HG03469 (cell line): ENCODE data around the gene THBS3.
A peak's percentile ranks its signal among the peaks of the same experiment; 100 is the strongest.
"Not testable (repeated sequence)": the region's sequence is repeated elsewhere in the genome, so short reads cannot be mapped to it uniquely, and the experiment has no call there.

Experiments used
- ATAC-seq: cut with Tn5 transposase; IDR thresholded peaks from one replicate; pipeline ENCODE4 v1.9.1; 2021; ENCODE audit warnings: mild to moderate bottlenecking, moderate library complexity, moderate number of reproducible peaks; ENCODE audit not compliant: unreplicated experiment

The THBS3 gene

DNA sequence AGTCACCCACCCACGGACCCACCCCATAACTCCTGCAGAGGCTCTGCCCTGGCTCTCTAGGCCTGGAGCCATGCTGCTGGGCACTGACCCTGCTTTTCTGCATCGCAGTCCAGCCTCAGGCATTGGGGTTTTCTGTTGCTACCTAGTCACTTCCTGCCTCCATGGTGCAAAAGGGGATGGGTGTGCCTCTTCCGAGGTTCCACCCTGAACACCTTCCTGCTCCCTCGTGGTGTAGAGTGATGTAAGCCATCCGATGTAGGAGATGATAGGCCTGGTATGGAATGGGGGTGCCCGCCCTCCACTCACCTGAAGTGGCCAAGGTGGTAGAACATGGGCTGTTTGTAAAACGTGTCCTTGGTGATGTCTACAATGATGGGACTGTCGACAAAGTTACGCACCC lies 27.7 kb upstream of the THBS3 start:
- not testable (repeated sequence) for ATAC-seq

DNA sequence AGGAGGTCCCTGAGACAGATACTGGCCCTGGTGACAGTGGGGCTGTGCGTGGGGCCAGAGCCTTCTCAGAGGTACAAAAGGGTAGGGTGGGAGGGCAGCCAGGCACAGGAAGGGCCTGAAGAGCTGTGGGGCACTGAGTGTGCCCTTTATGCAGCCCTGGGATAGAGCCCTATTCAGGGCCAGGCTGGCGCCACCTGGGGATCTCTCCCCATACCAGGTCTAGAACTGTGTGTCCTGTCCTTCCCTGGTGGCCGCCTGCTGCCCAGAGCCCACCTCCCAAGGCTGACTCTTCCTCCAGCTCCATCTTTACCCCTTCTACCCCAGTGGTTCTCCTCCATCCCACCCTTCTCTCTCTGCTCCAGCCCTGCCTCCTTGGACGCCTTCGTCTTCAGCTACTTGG lies 25.8 kb upstream of the THBS3 start:
- not testable (repeated sequence) for ATAC-seq

DNA sequence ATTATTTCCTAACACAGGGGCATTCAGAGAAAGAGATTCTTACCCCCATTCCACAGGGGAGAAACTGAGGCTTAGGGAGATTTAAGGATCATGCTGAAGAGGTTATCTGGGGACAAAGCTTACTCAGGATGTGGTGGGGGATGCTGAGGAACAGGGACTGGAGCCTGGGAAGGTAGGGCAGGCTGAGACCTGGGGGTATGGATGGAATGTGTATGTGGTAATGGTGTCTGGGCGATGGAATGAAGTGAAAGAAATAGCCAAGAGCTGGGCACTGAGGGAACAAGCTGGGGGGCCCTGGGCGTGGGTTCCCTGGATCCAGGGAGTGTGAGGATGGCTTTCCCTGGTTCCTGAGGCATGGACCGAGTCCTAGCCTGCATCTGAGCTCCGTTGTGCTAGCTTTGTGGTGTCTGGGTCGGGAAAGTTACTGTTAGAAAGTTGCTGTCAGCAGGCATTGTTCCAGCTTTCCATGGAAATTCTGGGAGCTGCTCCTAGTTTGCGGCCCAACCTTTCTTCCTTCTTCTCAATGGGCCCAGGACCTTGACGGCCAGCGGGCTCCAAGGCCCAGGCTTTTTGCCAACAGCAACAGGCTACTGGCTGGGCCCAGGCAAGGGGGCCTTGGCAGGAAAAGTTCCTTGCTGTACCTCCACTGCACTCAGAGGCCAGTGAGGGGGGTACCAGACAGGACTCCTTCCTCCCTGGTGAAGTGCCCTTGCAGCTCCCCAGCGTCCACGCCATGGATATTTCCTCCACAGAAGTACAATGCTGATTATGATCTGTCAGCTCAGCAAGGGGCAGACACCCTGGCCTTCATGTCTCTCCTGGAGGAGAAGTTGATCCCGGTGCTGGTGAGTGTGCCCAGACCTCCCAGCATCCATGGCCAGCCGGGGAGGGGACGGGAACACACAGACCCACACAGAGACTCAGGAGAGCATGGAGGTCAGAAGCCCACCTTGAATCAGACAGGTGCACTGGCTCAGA lies 24.6 kb upstream of the THBS3 start:
- not testable (repeated sequence) for ATAC-seq

DNA sequence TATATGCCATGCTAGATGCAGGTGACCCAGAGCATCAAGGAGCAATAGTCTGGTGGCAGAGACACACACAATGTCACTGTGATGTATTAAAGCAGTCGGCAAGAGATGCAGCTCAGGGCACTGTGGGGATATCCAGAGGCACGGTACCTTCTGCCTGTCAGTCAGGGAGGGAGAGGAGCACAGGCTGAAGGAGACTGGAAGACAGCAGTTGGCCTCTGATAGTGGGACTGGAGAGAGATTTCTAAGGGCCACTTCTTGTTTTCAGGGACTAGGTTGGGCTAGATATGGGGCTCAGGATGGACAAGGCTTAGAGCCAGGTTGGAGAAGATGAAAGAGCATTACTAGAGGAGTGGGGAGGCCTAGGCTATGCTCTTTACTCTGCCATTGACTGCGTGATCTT lies 23.6 kb upstream of the THBS3 start:
- ATAC-seq, result not testable (repeated sequence)

DNA sequence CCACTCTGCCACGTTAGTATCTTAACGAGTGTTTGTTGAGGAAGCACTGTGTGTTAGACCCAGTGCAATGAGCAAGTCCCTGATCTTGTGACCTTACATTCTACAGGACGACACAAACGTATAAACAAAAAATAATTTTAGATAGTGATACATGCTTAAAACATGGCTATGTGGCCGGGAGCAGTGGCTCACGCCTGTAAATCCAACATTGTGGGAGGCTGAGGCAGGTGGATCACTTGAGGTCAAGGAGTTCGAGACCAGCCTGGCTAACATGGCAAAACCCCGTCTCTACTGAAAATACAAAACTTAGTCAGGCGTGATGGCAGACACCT lies 20.4 kb upstream of the THBS3 start:
- ATAC-seq, result no peak

DNA sequence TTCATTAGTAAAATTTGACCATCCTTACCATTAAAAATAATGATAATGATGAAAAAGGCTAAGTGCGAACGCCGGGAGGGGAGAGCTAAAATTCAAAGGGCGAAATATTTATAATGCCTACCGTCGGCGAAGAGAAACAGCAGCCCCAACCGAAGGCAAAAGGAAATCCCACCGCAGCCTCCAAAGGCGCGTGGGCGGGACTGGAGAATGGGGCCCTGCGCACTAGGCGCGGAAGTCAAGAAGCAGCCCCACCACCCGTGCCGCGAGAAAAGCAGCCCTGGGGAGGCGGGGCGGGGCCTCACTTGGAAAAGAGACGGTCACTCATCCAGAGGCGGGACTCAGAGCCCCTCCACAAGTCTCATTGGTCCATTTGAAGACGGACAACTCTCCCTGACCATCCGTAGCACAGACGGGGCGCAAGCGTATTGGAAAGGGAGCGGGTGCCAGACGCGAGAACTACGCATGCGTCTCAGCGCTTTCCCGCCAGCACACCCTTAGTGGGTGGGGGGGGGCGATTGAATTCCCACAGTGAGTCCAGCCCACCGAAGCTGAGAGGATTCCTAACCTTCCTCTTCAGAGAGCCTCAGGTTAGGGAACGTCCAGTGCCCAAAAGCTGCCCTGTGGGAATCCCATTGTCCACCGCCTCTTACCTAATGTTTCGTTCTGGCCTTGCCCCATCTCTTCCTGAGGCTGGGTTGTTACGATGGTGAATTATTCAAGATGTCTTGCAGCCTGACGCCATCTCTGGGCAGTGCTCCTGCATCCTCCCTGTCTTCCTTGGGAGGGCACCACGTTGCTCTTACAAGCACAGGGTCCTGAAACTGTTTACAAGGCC lies 19.8 kb upstream of the THBS3 start:
- peak; percentile 73 for ATAC-seq

DNA sequence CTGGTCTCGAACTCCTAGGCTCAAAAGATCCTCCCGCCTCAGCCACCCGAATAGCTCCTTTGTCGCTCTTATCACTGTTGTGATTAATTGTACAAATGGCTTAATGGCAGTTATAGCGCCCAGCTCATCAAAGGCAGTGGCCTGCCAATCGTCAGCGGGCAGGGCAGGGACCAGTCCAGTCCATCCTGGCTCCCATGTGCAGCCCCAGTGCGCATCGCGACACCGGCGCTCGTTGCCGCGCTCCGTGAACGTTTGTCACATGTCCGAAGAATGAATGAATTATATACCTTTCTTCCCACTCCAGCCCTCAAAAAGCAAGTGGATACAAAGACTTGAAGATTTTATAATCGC lies 19.2 kb upstream of the THBS3 start:
- ATAC-seq, result no peak

DNA sequence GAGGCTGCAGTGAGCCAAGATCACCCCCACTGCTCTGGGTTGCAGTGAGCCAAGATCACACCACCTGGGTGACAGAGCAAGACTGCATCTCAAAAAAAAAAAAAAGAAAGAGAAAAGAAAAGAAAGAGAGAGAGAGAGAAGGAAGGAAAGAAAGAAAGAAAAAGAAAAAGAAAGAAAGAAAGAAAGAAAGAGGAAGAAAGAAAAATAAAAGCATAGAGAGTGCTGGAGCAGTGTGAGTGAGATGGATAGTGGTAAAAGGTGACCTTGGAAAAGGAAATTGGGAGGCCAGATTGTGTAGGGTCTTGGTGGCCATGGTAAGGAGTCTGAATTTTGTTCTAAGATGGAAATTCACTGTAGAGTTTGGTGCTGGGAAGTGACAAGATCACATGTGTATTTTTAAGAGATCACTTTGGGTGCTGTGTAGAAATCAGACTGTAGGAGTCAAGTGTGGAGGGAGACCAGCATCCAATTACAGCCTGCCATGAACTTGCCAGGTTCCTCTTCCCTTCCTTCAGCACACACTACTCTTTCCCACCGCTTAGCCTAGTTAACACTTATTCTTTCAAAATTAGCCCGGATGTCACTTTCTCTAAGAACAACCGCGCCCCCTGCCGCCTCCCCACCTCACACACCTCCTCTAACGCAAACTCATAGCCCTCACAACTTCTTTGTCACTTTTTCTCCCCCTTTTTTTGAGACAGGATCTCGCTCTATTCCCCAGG lies 18.7 kb upstream of the THBS3 start:
- no peak for ATAC-seq

DNA sequence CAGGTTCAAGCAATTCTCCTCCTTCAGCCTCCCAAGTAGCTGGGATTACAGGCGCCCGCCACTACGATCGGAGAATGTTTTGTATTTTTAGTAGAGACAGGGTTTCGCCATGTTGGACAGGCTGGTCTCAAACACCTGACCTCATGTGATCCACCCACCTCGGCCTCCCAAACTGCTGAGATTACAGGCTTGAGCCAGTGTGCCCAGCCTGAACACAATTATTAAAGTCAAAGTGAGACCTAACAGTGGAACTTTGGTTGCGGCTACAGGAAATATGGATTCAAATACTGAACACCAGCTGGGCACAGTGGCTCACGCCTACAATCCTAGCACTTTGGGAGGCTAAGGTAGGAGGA lies 17.7 kb upstream of the THBS3 start:
- ATAC-seq, result not testable (repeated sequence)

DNA sequence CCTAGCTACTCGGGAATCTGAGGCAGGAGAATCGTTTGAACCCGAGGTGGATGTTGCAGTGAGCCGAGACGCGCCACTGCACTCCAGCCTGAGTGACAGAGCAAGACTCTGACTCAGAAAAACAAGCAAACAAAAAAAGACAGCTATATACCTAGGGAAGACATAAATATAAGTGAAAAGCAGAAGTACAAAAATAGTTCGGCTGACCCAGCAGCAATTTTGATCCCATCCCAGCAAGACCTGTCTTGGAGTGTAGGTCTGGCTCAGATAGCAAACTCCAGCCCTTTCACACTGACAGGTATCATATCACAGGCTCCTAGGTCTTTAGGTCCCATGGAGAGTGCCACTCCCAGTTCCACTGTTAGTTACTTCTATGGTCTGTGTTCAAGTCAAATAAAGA lies 15.3 kb upstream of the THBS3 start:
- ATAC-seq, result no peak

DNA sequence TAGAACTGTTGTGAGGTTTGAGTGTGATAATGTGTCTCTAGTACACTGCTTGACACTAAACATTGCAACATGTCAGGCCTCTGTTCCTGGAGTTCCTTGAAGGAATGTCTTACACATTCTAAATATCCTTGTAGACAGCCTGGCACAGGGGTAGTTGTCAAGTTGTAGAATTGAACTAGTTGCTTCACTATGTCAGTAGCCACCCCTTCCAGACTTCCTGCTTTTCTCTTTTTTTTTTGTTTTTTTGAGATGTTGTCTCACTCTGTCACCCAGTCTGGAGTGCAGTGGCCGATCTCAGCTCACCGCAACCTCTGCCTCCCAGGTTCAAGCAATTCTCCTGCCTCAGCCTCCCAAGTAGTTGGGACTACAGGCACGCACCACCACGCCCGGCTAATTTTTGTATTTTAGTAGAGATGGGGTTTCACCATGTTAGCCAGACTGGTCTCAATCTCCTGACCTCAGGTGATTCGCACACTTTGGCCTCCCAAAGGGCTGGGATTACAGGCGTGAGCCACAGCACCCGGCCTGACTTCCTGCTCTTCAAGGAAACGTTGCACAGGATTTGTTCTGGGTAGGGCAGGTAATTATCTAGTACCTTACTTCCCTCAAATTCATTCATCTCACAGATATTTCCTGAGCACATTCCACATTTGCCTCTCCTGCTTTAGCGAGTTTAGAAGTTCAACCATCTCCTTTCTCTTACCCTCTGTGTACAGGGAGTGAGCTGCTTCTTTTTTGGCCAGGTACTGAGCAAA lies 12.7 kb upstream of the THBS3 start:
- not testable (repeated sequence) for ATAC-seq

DNA sequence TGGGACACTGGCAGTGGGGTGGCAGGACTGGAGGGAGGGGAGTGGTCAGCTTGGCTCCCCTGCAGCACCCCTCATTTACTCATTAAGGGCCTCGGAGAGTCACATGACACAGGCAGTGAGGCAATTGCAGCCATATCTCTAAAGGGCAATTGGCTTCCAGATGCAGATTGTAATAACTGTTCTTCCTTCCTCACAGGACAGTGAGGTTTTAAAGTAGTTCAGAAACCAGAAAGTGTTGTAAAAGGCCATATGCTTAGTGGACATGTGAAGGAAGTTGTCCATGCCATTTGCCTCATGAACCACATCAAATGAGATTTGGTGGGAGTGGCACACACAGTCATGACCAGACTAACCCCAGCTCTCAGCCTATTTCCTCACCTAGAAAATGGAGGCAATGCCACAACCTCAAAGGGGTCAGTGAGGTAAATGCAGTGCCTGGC lies 11.9 kb upstream of the THBS3 start:
- no peak for ATAC-seq

DNA sequence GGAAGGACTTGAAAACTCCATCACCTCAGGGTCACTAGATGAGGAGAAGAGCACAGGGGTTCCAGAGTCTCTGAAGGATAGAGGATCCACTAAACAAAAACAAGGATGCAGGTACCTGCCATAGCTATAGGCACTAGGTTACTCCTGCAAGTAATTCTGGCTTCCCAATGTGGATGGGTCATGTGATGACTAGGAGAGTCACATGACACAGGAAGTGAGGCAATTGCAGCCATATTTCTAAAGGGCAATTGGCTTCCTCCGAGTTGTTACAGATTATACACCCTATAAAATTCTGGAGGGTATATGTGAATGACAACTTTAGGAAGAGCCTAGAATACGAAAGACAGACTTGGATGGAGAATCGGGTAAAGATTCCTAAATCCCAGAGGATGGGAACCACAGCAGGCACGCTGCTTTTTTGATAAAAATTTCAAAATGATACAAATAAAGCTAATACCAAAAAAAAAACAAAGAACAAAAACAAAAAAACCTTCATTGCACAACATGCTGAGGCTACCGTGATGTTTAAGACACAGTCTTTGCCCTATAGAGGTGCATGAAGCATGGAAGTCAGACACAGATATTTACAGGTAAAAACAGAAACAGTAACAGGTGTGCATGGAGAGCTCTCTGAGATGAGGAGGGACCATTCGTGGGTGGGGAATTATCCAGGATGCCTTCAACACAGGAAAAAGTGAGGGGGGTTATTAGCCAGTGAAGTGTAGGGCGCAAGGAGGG lies 11.3 kb upstream of the THBS3 start:
- no peak for ATAC-seq

DNA sequence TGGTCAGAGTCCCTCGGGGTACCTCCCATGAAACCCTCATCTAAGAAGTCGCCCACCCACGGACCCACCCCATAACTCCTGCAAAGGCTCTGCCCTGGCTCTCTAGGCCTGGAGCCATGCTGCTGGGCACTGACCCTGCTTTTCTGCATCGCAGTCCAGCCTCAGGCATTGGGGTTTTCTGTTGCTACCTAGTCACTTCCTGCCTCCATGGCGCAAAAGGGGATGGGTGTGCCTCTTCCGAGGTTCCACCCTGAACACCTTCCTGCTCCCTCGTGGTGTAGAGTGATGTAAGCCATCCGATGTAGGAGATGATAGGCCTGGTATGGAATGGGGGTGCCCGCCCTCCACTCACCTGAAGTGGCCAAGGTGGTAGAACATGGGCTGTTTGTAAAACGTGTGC lies 7.0 kb upstream of the THBS3 start:
- ATAC-seq, result not testable (repeated sequence)

DNA sequence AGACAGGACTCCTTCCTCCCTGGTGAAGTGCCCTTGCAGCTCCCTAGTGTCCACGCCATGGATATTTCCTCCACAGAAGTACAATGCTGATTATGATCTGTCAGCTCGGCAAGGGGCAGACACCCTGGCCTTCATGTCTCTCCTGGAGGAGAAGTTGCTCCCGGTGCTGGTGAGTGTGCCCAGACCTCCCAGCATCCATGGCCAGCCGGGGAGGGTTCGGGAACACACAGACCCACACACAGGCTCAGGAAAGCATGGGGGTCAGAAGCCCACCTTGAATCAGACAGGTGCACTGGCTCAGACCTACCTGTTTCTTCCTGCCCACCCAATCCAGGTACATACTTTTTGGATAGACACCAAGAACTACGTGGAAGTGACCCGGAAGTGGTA lies 4.3 kb upstream of the THBS3 start:
- not testable (repeated sequence) for ATAC-seq

DNA sequence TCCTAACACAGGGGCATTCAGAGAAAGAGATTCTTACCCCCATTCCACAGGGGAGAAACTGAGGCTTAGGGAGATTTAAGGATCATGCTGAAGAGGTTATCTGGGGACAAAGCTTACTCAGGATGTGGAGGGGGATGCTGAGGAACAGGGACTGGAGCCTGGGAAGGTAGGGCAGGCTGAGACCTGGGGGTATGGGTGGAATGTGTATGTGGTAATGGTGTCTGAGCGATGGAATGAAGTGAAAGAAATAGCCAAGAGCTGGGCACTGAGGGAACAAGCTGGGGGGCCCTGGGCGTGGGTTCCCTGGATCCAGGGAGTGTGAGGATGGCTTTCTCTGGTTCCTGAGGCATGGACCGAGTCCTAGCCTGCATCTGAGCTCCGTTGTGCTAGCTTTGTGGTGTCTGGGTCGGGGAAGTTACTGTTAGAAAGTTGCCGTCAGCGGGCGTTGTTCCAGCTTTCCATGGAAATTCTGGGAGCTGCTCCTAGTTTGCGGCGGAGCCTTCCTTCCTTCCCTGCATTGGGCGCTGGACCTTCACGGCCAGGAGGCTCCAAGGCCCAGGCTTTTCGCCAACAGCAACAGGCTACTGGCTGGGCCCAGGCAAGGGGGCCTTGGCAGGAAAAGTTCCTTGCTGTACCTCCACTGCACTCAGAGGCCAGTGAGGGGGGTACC lies 3.8 kb upstream of the THBS3 start:
- not testable (repeated sequence) for ATAC-seq

DNA sequence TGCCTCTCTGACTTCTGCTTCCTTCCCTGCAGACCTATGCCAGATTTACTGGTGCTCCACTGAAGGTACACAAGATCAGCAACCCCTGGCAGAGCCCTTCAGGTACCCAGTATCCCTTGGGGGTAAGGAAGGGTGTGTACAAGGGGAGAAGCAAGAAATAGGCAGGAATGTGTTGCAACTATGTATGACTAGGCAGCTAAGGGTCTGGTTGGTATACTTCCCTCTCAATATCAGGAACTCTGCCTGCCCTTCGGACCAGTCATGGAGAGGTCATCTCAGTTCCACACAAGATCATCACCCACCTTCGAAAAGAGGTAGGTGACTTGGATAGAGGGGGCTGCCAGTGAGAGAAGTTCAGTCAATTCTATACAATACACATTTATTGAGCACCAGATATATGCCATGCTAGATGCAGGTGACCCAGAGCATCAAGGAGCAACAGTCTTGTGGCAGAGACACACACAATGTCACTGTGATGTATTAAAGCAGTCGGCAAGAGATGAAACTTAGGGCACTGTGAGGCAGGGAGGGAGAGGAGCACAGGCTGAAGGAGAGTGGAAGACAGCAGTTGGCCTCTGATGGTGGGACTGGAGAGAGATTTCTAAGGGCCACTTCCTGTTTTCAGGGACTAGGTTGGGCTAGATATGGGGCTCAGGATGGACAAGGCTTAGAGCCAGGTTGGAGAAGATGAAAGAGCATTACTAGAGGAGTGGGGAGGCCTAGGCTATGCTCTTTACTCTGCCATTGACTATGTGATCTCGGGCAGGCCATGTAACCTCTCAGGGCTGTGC lies 2.8 kb upstream of the THBS3 start:
- no peak for ATAC-seq

DNA sequence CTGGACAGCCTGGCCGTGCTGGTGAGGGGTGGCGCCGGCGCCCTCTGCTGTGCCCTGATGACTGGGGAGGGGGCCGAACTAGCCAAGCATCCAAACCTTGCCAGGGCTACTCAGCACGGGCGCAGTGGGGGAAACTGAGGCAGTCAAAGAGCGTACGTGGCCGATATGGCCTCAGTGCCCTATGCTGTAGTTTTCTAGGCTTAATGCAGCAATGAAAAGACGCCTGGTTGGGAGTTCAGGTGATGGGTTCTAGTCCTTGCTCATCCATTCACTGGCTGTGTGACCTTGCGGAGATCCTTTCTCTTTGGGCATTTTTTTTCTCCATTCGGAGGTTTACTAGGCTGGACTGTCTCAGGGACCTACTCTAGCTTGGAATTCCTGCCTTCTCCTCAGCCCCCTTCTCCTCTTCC lies 1.6 kb upstream of the THBS3 start:
- ATAC-seq, result no peak
